GM12878 (cell line): ENCODE data around the gene RNF126. TPM values are rescaled to one million over a fixed set of nuclear protein-coding genes. Genes with fewer than 3 reads are reported as not detected.

Experiments used
- ATAC-seq: fragments of 200-7000 bp; cut with Tn5 transposase; 3 replicates; pipeline ENCODE4 v1.9.1; 2020; ENCODE audit warnings: mild to moderate bottlenecking, moderate library complexity
- BruUV-seq: library from RNA; stranded (reverse); fragments of 400-500 nt; replicated peaks from 2 replicates; lab custom pipeline; 2021; lab: Mats Ljungman, UMichigan
- CTCF ChIA-PET: fragments of 300-600 bp; sonication (Branson Sonifier 250); formaldehyde crosslinking; extraction: SDS; loops from one replicate; lab custom pipeline; 2021; ENCODE audit warnings: inconsistent platforms; lab: Yijun Ruan, JAX
- POLR2A ChIA-PET: fragments of 350-600 bp; formaldehyde crosslinking; extraction: SDS; loops from one replicate; lab custom pipeline; 2021; ENCODE audit warnings: inconsistent platforms; lab: Charles Lee
- RAD21 ChIA-PET: fragments of 300-600 bp; sonication (Branson Sonifier 250); formaldehyde crosslinking; loops from one replicate; lab custom pipeline; 2023; ENCODE audit warnings: antibody characterized with exemption; ENCODE audit not compliant: unreplicated experiment; lab: Charles Lee
- SMC1A ChIA-PET: fragments of 300-600 bp; sonication (Branson Sonifier 250); formaldehyde crosslinking; loops from one replicate; lab custom pipeline; 2023; ENCODE audit not compliant: unreplicated experiment, uncharacterized antibody; lab: Charles Lee
- DNase-seq: peaks from one replicate; pipeline ENCODE4 v3.0.0-alpha.2; 2011; ENCODE audit warnings: low read depth, low spot score
- FAIRE-seq: peaks from 3 replicates; lab custom pipeline; 2011; peaks lifted over from hg19 to GRCh38; lab: Jason Lieb, UNC
- H2AFZ ChIP-seq: 2 replicates; pipeline ENCODE4 v1.6.0; 2011; ENCODE audit warnings: low read depth, low read length, control low read depth; ENCODE audit not compliant: control insufficient read depth
- H3K27ac ChIP-seq: 2 replicates; pipeline ENCODE4 v1.5.1; 2011; ENCODE audit warnings: control low read depth; ENCODE audit not compliant: control insufficient read depth, insufficient read depth
- H3K27me3 ChIP-seq, 2 experiments: replicated peaks in 1 of 2; 2 replicates each; pipeline versions ENCODE4 v1.6.0 to v1.6.1; 2011; ENCODE audit warnings: low read length in 1 of 2; ENCODE audit not compliant: control insufficient read depth in 2 of 2, insufficient read depth in 2 of 2
- H3K36me3 ChIP-seq, 2 experiments: 2 replicates each; pipeline ENCODE4 v1.5.1; 2011; ENCODE audit warnings: low read length in 1 of 2; ENCODE audit not compliant: control insufficient read depth in 2 of 2, insufficient read depth in 2 of 2
- H3K4me1 ChIP-seq: 2 replicates; pipeline ENCODE4 v1.6.1; 2011; ENCODE audit warnings: mild to moderate bottlenecking, low read length, moderate library complexity, mixed read lengths; ENCODE audit not compliant: control insufficient read depth, insufficient read depth
- H3K4me2 ChIP-seq: 2 replicates; pipeline ENCODE4 v1.6.0; 2011; ENCODE audit warnings: control low read depth; ENCODE audit not compliant: control insufficient read depth, insufficient read depth
- H3K4me3 ChIP-seq: fragments of 200-600 bp; sonication (generic); 2 replicates; pipeline ENCODE4 v1.5.1; 2016
- H3K79me2 ChIP-seq: 2 replicates; pipeline ENCODE4 v1.6.0; 2011; ENCODE audit warnings: low read length; ENCODE audit not compliant: control insufficient read depth, insufficient read depth
- H3K9ac ChIP-seq: 2 replicates; pipeline ENCODE4 v1.8.0; 2011; ENCODE audit warnings: low read length, control low read depth, mixed read lengths; ENCODE audit not compliant: control insufficient read depth, insufficient read depth
- H3K9me3 ChIP-seq: replicated peaks from 3 replicates; pipeline ENCODE4 v1.5.1; 2011; ENCODE audit warnings: mild to moderate bottlenecking, low read length; ENCODE audit not compliant: control insufficient read depth, insufficient read depth
- H4K20me1 ChIP-seq: 2 replicates; pipeline ENCODE4 v1.6.0; 2011; ENCODE audit not compliant: control insufficient read depth, insufficient read depth
- ATF7 ChIP-seq: fragments of 450-650 bp; IDR thresholded peaks from 2 replicates; pipeline ENCODE4 v1.6.1; 2016; ENCODE audit warnings: low read depth, mild to moderate bottlenecking
- EGR1 ChIP-seq, 2 experiments: IDR thresholded peaks; 1 replicate in 1 of 2; 2 replicates in 1 of 2; pipeline ENCODE4 v1.6.1; 2011 to 2012; ENCODE audit warnings: low read depth in 2 of 2, low read length in 2 of 2, borderline replicate concordance in 1 of 2, mild to moderate bottlenecking in 1 of 2, moderate library complexity in 1 of 2
- HSF1 ChIP-seq: fragments of 150-350 bp; IDR thresholded peaks from 2 replicates; pipeline ENCODE4 v1.6.1; 2014; ENCODE audit warnings: mild to moderate bottlenecking, low read depth, low read length
- JUND ChIP-seq: IDR thresholded peaks from 2 replicates; pipeline ENCODE4 v1.6.1; 2012; ENCODE audit warnings: low read depth, mild to moderate bottlenecking, low read length, improper control_type of control experiment, moderate library complexity
- POLR2A ChIP-seq: IDR thresholded peaks from 2 replicates; pipeline ENCODE4 v1.6.1; 2011; ENCODE audit warnings: low read depth, mild to moderate bottlenecking, low read length
- PRDM15 ChIP-seq: fragments of 450-650 bp; formaldehyde crosslinking; IDR thresholded peaks from 2 replicates; pipeline ENCODE4 v1.4.0; 2020; ENCODE audit warnings: mild to moderate bottlenecking, moderate library complexity
- RB1 ChIP-seq: fragments of 450-650 bp; formaldehyde crosslinking; IDR thresholded peaks from 2 replicates; pipeline ENCODE4 v1.6.1; 2017; ENCODE audit warnings: mild to moderate bottlenecking, borderline replicate concordance
- STAT1 ChIP-seq: fragments of 450-650 bp; conservative IDR thresholded peaks from 2 replicates; pipeline ENCODE4 v1.6.1; 2014; ENCODE audit warnings: antibody characterized with exemption, mild to moderate bottlenecking
- TAF1 ChIP-seq: IDR thresholded peaks from 2 replicates; pipeline ENCODE4 v1.6.1; 2011; ENCODE audit warnings: mild to moderate bottlenecking, low read depth, low read length, borderline replicate concordance
- WGBS: methylation state at CpG from one replicate; pipeline ENCODE4 v1.1.6; 2016; ENCODE audit warnings: low lambda C conversion rate; ENCODE audit not compliant: insufficient replicate concordance, insufficient coverage; ENCODE audit errors: missing lambda C conversion rate; 5-methylcytosine and 5-hydroxymethylcytosine counted together
- in situ Hi-C: fragments of 300-500 bp; cut with MboI; formaldehyde crosslinking; loops from 9 replicates; pipeline ENCODE4 v1.14.3; 2018; ENCODE audit warnings: mixed read lengths
- intact Hi-C: fragments of 100-400 bp; cut with micrococcal nuclease; formaldehyde crosslinking; loops from one replicate; pipeline ENCODE4 v1.14.2; 2022; ENCODE audit not compliant: unreplicated experiment
- polyA plus RNA-seq, 11 experiments: library from polyadenylated mRNA; depleted of rRNA in 4 of 11; unstranded in 6 of 11; stranded (reverse) in 5 of 11; fragments of >200 nt; fragmentation: Nextera tagmentation in 4 of 11; fragmentation: Illumina TruSeq in 1 of 11; extraction: Ambion mirVana in 4 of 11; extraction: Trizol in 1 of 11; gene quantifications; 1 replicate in 1 of 11; 2 replicates in 10 of 11; pipeline versions ENCODE4 v1.2.1 to v1.2.3, GENCODE V29; 2011 to 2016; ENCODE audit warnings: inconsistent platforms in 2 of 11, missing spikeins in 2 of 11, low read depth in 1 of 11
- total RNA-seq, 4 experiments: library from RNA; depleted of rRNA in 3 of 4; stranded (reverse); fragments of >200 nt in 3 of 4; fragmentation: Illumina TruSeq in 1 of 4; extraction: Trizol in 1 of 4; gene quantifications; 2 replicates each; pipeline versions ENCODE4 v1.2.1 to v1.2.3, GENCODE V29; 2013 to 2021

Gene RNF126
- total and polyA plus RNA-seq, 10 of the 15 experiments (the other 5 are each of a cell fraction or from before 2014, with no cell fraction given) = 0.45 to 100 (median 50.6) TPM

DNA sequence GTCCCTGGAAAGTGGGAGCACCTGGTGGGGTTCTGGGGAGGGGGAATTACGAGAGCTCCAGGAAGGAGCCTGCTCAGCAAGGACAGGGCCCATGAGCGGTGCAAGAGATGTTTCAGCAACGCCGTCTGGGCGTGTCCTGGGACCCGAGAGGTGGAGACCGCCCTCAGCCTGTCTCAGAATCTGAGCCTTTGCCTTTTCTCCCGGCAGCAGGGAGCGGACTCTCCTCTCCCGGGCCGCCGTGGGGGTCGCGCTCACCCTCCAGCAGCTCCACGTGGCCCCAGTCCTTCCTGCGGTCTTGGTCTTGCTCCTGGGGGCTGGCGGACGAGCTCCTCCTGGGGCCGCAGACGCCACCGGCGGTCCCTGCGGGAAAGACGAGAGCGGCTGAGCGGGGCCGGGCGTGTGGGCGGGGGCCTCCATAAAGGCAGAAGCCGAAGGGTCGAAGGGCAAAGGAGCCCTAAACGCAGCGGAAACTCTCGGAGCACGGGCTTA is 30.4 kb downstream of the RNF126 start:
- POLR2A ChIA-PET = interaction anchor here (0.9 to 2.8 kb wide), 2 partner anchors 21 to 31 kb away, joined by 3 to 7 read pairs; partner anchors contain the start of gene RNF126
- Histone ChIP-seq H3K9me3 (no peaks in the 10 kb centered on the region), H3K27ac (peak overlapping the region; percentile 70; the same call in 1 of the 2 replicates), H3K36me3 (no peaks in the 10 kb centered on the region; a peak in 2 of 4 replicates), H3K79me2 (peaks cover 16% of the 10 kb centered on the region), H4K20me1 (no peaks in the 10 kb centered on the region), H3K27me3 (no peaks in the 10 kb centered on the region), H3K4me1 (peaks cover 23% of the 10 kb centered on the region), H3K4me2 (peak overlapping the region; percentile 96), H3K9ac (peak overlapping the region; percentile 80), H3K4me3 (peak overlapping the region; percentile 79), H2AFZ (peak overlapping the region; percentile 79)
- intact Hi-C loops = loop anchor here (5.0 kb wide), 1 partner anchor 60 kb away; the partner anchor contains the start of gene BSG
- SMC1A ChIA-PET = interaction anchor here (0.7 to 1.0 kb wide), 2 partner anchors 20 to 28 kb away, joined by 3 read pairs; no protein-coding TSS in a partner anchor
- ATAC-seq (peak; percentile 77), FAIRE-seq (no peak), DNase-seq (no peak)
- CTCF ChIA-PET = interaction anchor here (0.6 to 1.6 kb wide), 3 partner anchors 30 to 102 kb away, joined by 3 to 4 read pairs (median 3); partner anchors contain the start of gene RNF126
- BruUV-seq = no TSS peak
- WGBS = 2% methylated on average over 35 of the region's 35 CpGs
- RAD21 ChIA-PET = interaction anchor here (0.8 kb wide), 1 partner anchor 58 kb away, joined by 4 read pairs; no protein-coding TSS in a partner anchor
- TF ChIP-seq EGR1 (IDR thresholded peaks at IDR 0.05; ENCODE audit: borderline replicate concordance in 1 of 2, low read depth in 2 of 2, low read length in 2 of 2) = peak in 1 of 2 experiments; percentile 28; a peak in 1 of 3 replicates
- TF ChIP-seq POLR2A = peak; percentile 62; the same call in 1 of the 2 replicates
- no peak for TF ChIP-seq ATF7
- TF ChIP-seq, all 136 proteins: peak for 2
- in situ Hi-C loops = no loop called here

DNA sequence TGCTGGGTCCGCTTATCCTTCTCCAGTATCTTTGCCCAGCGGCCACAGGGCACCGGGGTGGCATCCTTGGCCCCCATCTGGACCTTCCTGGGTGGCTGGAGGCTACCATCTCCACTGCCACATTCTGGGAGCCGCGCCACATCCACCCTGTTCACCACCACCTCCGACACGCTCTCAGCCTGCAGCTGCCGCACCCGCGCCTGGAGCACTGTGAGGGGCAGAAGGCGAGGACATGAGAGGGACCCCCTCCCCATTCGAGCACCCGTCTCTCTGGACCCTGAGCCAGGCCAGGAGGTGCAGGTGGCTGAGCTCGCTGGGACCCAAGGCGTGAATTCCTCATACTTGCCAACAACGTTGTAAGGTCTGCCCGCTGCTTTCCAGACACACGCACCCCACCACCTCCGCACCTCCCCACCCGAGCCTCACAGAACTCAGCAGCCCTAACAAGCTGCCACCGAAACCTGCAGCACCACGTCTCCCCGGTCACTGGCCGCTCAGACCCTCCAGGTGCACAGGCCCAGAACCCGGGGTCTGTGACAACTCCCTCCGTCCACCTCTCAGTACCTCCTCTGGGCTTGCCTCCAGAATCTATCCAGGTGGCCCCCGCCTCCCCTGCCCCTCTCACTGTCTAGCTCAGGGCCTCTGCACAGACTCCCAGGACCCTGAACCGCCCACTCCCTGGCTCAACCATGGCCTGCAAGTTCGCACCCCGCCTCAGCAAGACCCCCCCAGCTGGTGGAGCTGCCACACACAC is 32.9 kb downstream of the RNF126 start:
- Histone ChIP-seq H3K27me3 (no peaks in the 10 kb centered on the region), H4K20me1 (no peaks in the 10 kb centered on the region), H3K27ac (no peak overlapping the region), H3K9ac (no peak overlapping the region), H2AFZ (no peak overlapping the region), H3K36me3 (no peaks in the 10 kb centered on the region; a peak in 2 of 4 replicates), H3K4me3 (no peak overlapping the region), H3K4me2 (no peak overlapping the region), H3K9me3 (no peaks in the 10 kb centered on the region), H3K79me2 (peaks cover 16% of the 10 kb centered on the region), H3K4me1 (peaks cover 12% of the 10 kb centered on the region)
- no TSS peak for BruUV-seq
- ChIA-PET POLR2A (no interaction called here), CTCF (no interaction called here), SMC1A (no interaction called here), RAD21 (no interaction called here)
- ATAC-seq (no peak), FAIRE-seq (no peak), DNase-seq (no peak)
- in situ Hi-C loops (no loop called here), intact Hi-C loops (loop anchor here (5.0 kb wide), 1 partner anchor 58 kb away; the partner anchor contains the start of gene BSG)
- WGBS = 97% methylated on average over 27 of the region's 30 CpGs
- TF ChIP-seq TAF1 (no peak), STAT1 (no peak), EGR1 (IDR thresholded peaks at IDR 0.05; ENCODE audit: borderline replicate concordance in 1 of 2, low read depth in 2 of 2, low read length in 2 of 2) (no peak), JUND (no peak), RB1 (no peak), PRDM15 (CRISPR knock-in tag) (no peak), HSF1 (no peak)
